HG02759 (cell line): Measurements from ENCODE around the gene BRINP3.
"Not testable (repeated sequence)": the region's sequence is repeated elsewhere in the genome, so short reads cannot be mapped to it uniquely, and the experiment has no call there.

ENCODE experiments used
- ATAC-seq: cut with Tn5 transposase; IDR thresholded peaks from one replicate; pipeline ENCODE4 v1.9.1; 2021; ENCODE audit warnings: mild to moderate bottlenecking, moderate library complexity; ENCODE audit not compliant: unreplicated experiment

BRINP3 gene

GRCh38 chr1:190126728-190127127 lies 350.9 kb downstream of the BRINP3 start:
- ATAC-seq: no peak

GRCh38 chr1:190124068-190124467 lies 353.6 kb downstream of the BRINP3 start:
- no peak for ATAC-seq

- ATAC-seq: not testable (repeated sequence)
Measured at GRCh38 chr1:190120564-190120963, 357.1 kb downstream of the BRINP3 start.

- no peak for ATAC-seq
Measured at GRCh38 chr1:190119683-190120082, 358.0 kb downstream of the BRINP3 start.

- ATAC-seq: no peak
Measured at GRCh38 chr1:190116921-190117320, 360.7 kb downstream of the BRINP3 start.

GRCh38 chr1:190104961-190105360 lies 372.7 kb downstream of the BRINP3 start:
- ATAC-seq: no peak

GRCh38 chr1:190102757-190103326 lies 374.8 kb downstream of the BRINP3 start:
- no peak for ATAC-seq

- ATAC-seq: no peak
Measured at GRCh38 chr1:190101756-190102155, 375.9 kb downstream of the BRINP3 start.

- no peak for ATAC-seq
Measured at GRCh38 chr1:190098756-190099155, 378.9 kb downstream of the BRINP3 start.

GRCh38 chr1:190098107-190098506 lies 379.6 kb downstream of the BRINP3 start:
- no peak for ATAC-seq

GRCh38 chr1:190095596-190095995 lies 382.1 kb downstream of the BRINP3 start:
- ATAC-seq: no peak

GRCh38 chr1:190084552-190084951 lies 393.1 kb downstream of the BRINP3 start:
- ATAC-seq: peak; percentile 74

GRCh38 chr1:190068304-190068703 lies 409.4 kb downstream of the BRINP3 start:
- ATAC-seq: no peak

GRCh38 chr1:190067592-190067991 lies 410.1 kb downstream of the BRINP3 start:
- peak; percentile 83 for ATAC-seq

- ATAC-seq: no peak
Measured at GRCh38 chr1:190066011-190066410, 411.7 kb downstream of the BRINP3 start.

- ATAC-seq: no peak
Measured at GRCh38 chr1:190049314-190049713, 428.4 kb downstream of the BRINP3 start.
